ENCODE measurements around the gene SLC12A6.

SLC12A6 gene

DNA sequence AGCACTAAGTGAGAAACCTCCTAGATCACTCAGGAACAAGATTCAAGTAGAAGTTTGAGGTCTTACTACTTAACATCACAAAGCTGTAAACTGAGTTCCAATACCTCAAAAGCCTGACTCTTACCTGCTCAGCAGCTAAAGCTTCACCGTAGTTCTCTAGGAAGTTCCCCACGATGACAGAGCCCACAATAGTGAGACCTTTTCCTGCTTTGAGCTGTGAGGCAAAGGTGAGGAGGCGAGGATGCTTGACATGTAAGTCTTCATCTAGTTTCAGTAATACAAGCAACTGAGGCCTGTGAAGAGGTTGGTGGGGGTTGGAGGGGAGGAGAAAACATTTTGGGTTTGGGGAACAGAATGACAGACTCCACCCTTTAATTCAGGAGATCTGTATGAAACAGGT, 97.0 kb downstream of the SLC12A6 start:
- Histone ChIP-seq H2AK5ac (ENCODE audit: low read length) (no peak overlapping the region), H3K18ac (ENCODE audit: low read length) (no peak overlapping the region)

GRCh38 chr15:34239151-34239808, 98.3 kb downstream of the SLC12A6 start:
- H3K4me2 ChIP-seq (ENCODE audit: low read length), result no peak overlapping the region
- peak overlapping the region; percentile 71 for H3K23ac ChIP-seq (ENCODE audit: low read length)
- peaks cover 1% of the 10 kb centered on the region for H3K9me3 ChIP-seq (ENCODE audit: insufficient read depth, low read depth, low read length)
- H2BK5ac ChIP-seq (ENCODE audit: low read depth, low read length, poor library complexity), result peak overlapping the region; percentile 76
- peak overlapping the region; percentile 10 for H3K18ac ChIP-seq (ENCODE audit: low read length)
- H3K79me2 ChIP-seq (ENCODE audit: control insufficient read depth, insufficient read depth, low read length, poor library complexity), result no peaks in the 10 kb centered on the region
- H3K4me3 ChIP-seq (ENCODE audit: low read depth, low read length), result no peak overlapping the region
- no CpG with 5 or more reads among the region's 4 CpGs for WGBS (ENCODE audit: extremely low coverage, insufficient coverage, insufficient read length)
- no peak overlapping the region for H3K4ac ChIP-seq (ENCODE audit: low read depth, low read length)
- H4K91ac ChIP-seq (ENCODE audit: low read depth, low read length), result peak overlapping the region; percentile 56
- no peaks in the 10 kb centered on the region for H3K27me3 ChIP-seq (ENCODE audit: insufficient read depth, low read length)
- H3K36me3 ChIP-seq (ENCODE audit: control insufficient read depth in 1 of 2, insufficient read depth in 2 of 2, low read length in 2 of 2), result peaks cover 3% of the 10 kb centered on the region in 2 experiments
- DNase-seq, result peak; percentile 64 to 85
- peaks cover 2% of the 10 kb centered on the region for H3K79me1 ChIP-seq (ENCODE audit: low read length)
- H2BK120ac ChIP-seq (ENCODE audit: insufficient read depth, low read length, poor library complexity), result peak overlapping the region; percentile 16
- peaks cover 2 to 3% of the 10 kb centered on the region in 2 experiments for H3K4me1 ChIP-seq (ENCODE audit: control insufficient read depth in 1 of 2, insufficient read depth in 2 of 2, low read length in 2 of 2)
- no peak overlapping the region for H3K9ac ChIP-seq (ENCODE audit: low read length)
- no peak overlapping the region for H2AK5ac ChIP-seq (ENCODE audit: low read length)
- H3K14ac ChIP-seq (ENCODE audit: low read length), result peak overlapping the region; percentile 16
- no peak overlapping the region for H2AFZ ChIP-seq (ENCODE audit: insufficient read depth, low read length, poor library complexity)
- peak overlapping the region; percentile 30 for H4K8ac ChIP-seq (ENCODE audit: low read depth, low read length)
- H2BK12ac ChIP-seq (ENCODE audit: low read length), result peak overlapping the region; percentile 94
- no peak overlapping the region for H4K12ac ChIP-seq (ENCODE audit: low read depth, low read length)
- H3K27ac ChIP-seq (ENCODE audit: low read depth, low read length), result peak overlapping the region; percentile 53

More for the DNA sequence above, 97.0 kb downstream of the SLC12A6 start:
- H3K27me3 ChIP-seq (ENCODE audit: insufficient read depth, low read length), result no peaks in the 10 kb centered on the region
- WGBS (ENCODE audit: extremely low coverage, insufficient coverage, insufficient read length), result no CpG with 5 or more reads among the region's 3 CpGs
- no peak overlapping the region for H4K91ac ChIP-seq (ENCODE audit: low read depth, low read length)
- no peak overlapping the region for H3K27ac ChIP-seq (ENCODE audit: low read depth, low read length)
- H3K14ac ChIP-seq (ENCODE audit: low read length), result no peak overlapping the region
- peak overlapping the region; percentile 82 for H2BK12ac ChIP-seq (ENCODE audit: low read length)
- H2BK120ac ChIP-seq (ENCODE audit: insufficient read depth, low read length, poor library complexity), result no peak overlapping the region
- no peak overlapping the region for H2BK5ac ChIP-seq (ENCODE audit: low read depth, low read length, poor library complexity)
- H3K9me3 ChIP-seq (ENCODE audit: insufficient read depth, low read depth, low read length), result peaks cover 1% of the 10 kb centered on the region
- peaks cover 2 to 3% of the 10 kb centered on the region in 2 experiments for H3K4me1 ChIP-seq (ENCODE audit: control insufficient read depth in 1 of 2, insufficient read depth in 2 of 2, low read length in 2 of 2)
- no peak overlapping the region for H3K4me3 ChIP-seq (ENCODE audit: low read depth, low read length)
- no peak overlapping the region for H3K4ac ChIP-seq (ENCODE audit: low read depth, low read length)
- H3K23ac ChIP-seq (ENCODE audit: low read length), result no peak overlapping the region
- no peak overlapping the region for H2AFZ ChIP-seq (ENCODE audit: insufficient read depth, low read length, poor library complexity)
- no peak overlapping the region for H4K12ac ChIP-seq (ENCODE audit: low read depth, low read length)
- no peak overlapping the region for H4K8ac ChIP-seq (ENCODE audit: low read depth, low read length)
- no peak overlapping the region for H3K9ac ChIP-seq (ENCODE audit: low read length)
- peaks cover 3% of the 10 kb centered on the region in 2 experiments for H3K36me3 ChIP-seq (ENCODE audit: control insufficient read depth in 1 of 2, insufficient read depth in 2 of 2, low read length in 2 of 2)
- H3K4me2 ChIP-seq (ENCODE audit: low read length), result no peak overlapping the region
- DNase-seq, result no peak
- peaks cover 2% of the 10 kb centered on the region for H3K79me1 ChIP-seq (ENCODE audit: low read length)
- H3K79me2 ChIP-seq (ENCODE audit: control insufficient read depth, insufficient read depth, low read length, poor library complexity), result no peaks in the 10 kb centered on the region

- H3K27me3 ChIP-seq (ENCODE audit: insufficient read depth, low read length), result no peaks in the 10 kb centered on the region
- H2BK120ac ChIP-seq (ENCODE audit: insufficient read depth, low read length, poor library complexity), result no peak overlapping the region
- H2AK5ac ChIP-seq (ENCODE audit: low read length), result no peak overlapping the region
- H2BK5ac ChIP-seq (ENCODE audit: low read depth, low read length, poor library complexity), result no peak overlapping the region
- DNase-seq, result no peak
- no peak overlapping the region for H3K9ac ChIP-seq (ENCODE audit: low read length)
- no peak overlapping the region for H3K23ac ChIP-seq (ENCODE audit: low read length)
- H4K91ac ChIP-seq (ENCODE audit: low read depth, low read length), result no peak overlapping the region
- H2AFZ ChIP-seq (ENCODE audit: insufficient read depth, low read length, poor library complexity), result no peak overlapping the region
- H3K18ac ChIP-seq (ENCODE audit: low read length), result no peak overlapping the region
- H3K4me3 ChIP-seq (ENCODE audit: low read depth, low read length), result no peak overlapping the region
- H3K4me1 ChIP-seq (ENCODE audit: control insufficient read depth in 1 of 2, insufficient read depth in 2 of 2, low read length in 2 of 2), result no peaks in the 10 kb centered on the region
- H3K79me2 ChIP-seq (ENCODE audit: control insufficient read depth, insufficient read depth, low read length, poor library complexity), result no peaks in the 10 kb centered on the region
- H3K14ac ChIP-seq (ENCODE audit: low read length), result no peak overlapping the region
- peaks cover 9 to 11% of the 10 kb centered on the region in 2 experiments for H3K36me3 ChIP-seq (ENCODE audit: control insufficient read depth in 1 of 2, insufficient read depth in 2 of 2, low read length in 2 of 2)
- H4K8ac ChIP-seq (ENCODE audit: low read depth, low read length), result no peak overlapping the region
- WGBS (ENCODE audit: extremely low coverage, insufficient coverage, insufficient read length), result no CpG with 5 or more reads among the region's 6 CpGs
- no peaks in the 10 kb centered on the region for H3K79me1 ChIP-seq (ENCODE audit: low read length)
- no peak overlapping the region for H3K27ac ChIP-seq (ENCODE audit: low read depth, low read length)
- H3K4me2 ChIP-seq (ENCODE audit: low read length), result no peak overlapping the region
- H2BK12ac ChIP-seq (ENCODE audit: low read length), result no peak overlapping the region
- H4K12ac ChIP-seq (ENCODE audit: low read depth, low read length), result no peak overlapping the region
- no peaks in the 10 kb centered on the region for H3K9me3 ChIP-seq (ENCODE audit: insufficient read depth, low read depth, low read length)
- no peak overlapping the region for H3K4ac ChIP-seq (ENCODE audit: low read depth, low read length)
Observed at GRCh38 chr15:34233614-34234013, 104.0 kb downstream of the SLC12A6 start.

DNA sequence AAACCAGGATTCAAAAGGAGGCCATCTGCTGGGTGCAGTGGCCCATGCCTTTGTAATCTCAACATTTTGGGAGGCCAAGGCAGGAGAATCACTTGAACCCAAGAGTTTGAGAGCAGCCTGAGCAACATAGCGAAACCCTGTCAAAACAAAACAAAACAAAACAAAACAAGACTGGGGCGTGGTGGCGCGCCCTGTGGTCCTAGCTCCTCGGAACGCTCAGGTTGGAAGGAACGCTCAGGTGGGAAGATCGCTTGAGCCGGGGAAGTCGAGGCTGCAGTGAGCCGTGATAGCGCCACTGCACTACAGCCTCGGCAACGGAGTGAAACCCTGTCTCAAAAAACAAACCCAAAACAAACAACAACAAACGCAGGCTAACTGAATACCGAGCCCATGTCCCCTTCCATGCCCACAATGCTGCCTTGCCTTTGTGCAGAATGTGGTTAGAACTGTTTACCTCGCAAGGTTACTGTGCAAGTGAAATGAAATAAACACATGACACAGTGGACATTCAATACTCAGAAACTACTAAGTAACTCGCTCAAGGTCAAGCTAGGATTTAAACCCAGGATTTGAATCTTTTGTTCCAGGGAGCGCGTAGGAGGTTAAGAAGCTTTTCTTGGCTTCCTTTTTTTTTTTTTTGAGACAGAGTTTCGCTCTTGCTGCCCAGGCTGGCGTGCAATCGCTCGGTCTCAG, 113.5 kb downstream of the SLC12A6 start:
- Histone ChIP-seq H3K79me1 (ENCODE audit: low read length) (peaks cover 3% of the 10 kb centered on the region), H3K18ac (ENCODE audit: low read length) (no peak overlapping the region), H3K4me3 (ENCODE audit: low read depth, low read length) (peak overlapping the region; percentile 95), H3K27ac (ENCODE audit: low read depth, low read length) (peak overlapping the region; percentile 69), H2AK5ac (ENCODE audit: low read length) (peak overlapping the region; percentile 15), H2BK12ac (ENCODE audit: low read length) (no peak overlapping the region), H3K14ac (ENCODE audit: low read length) (no peak overlapping the region), H3K79me2 (ENCODE audit: control insufficient read depth, insufficient read depth, low read length, poor library complexity) (peaks cover 3% of the 10 kb centered on the region), H2AFZ (ENCODE audit: insufficient read depth, low read length, poor library complexity) (peak overlapping the region; percentile 43), H3K23ac (ENCODE audit: low read length) (no peak overlapping the region), H3K9ac (ENCODE audit: low read length) (no peak overlapping the region), H3K4me2 (ENCODE audit: low read length) (peak overlapping the region; percentile 97), H3K4me1 (ENCODE audit: control insufficient read depth in 1 of 2, insufficient read depth in 2 of 2, low read length in 2 of 2) (peaks cover 0 to 3% of the 10 kb centered on the region in 2 experiments), H3K36me3 (ENCODE audit: control insufficient read depth in 1 of 2, insufficient read depth in 2 of 2, low read length in 2 of 2) (peaks cover 8% of the 10 kb centered on the region in 2 experiments), H4K12ac (ENCODE audit: low read depth, low read length) (peak overlapping the region; percentile 94), H2BK120ac (ENCODE audit: insufficient read depth, low read length, poor library complexity) (no peak overlapping the region), H2BK5ac (ENCODE audit: low read depth, low read length, poor library complexity) (no peak overlapping the region), H3K9me3 (ENCODE audit: insufficient read depth, low read depth, low read length) (no peaks in the 10 kb centered on the region), H4K91ac (ENCODE audit: low read depth, low read length) (peak overlapping the region; percentile 54), H3K4ac (ENCODE audit: low read depth, low read length) (no peak overlapping the region), H3K27me3 (ENCODE audit: insufficient read depth, low read length) (no peaks in the 10 kb centered on the region), H4K8ac (ENCODE audit: low read depth, low read length) (peak overlapping the region; percentile 99)
- WGBS (ENCODE audit: extremely low coverage, insufficient coverage, insufficient read length), result no CpG with 5 or more reads among the region's 24 CpGs
- DNase-seq, result peak in 1 of 2 donors; percentile 38
